GM12872 (cell line): Measurements from ENCODE around the gene MAPT.

Experiments used
- TF ChIP-seq, protein P1 (sequence below): IDR thresholded peaks from 3 replicates; pipeline ENCODE4 v1.5.1; 2011; ENCODE audit warnings: low read depth, mild to moderate bottlenecking, low read length, moderate library complexity; ENCODE audit not compliant: insufficient read depth

The MAPT gene

DNA sequence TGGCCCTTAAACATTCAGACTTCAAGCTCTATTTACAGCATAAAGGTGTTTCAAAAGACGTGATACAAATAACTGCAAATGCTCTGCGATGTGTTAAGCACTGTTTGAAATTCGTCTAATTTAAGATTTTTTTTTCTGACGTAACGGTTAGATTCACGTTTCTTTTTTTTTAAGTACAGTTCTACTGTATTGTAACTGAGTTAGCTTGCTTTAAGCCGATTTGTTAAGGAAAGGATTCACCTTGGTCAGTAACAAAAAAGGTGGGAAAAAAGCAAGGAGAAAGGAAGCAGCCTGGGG lies 681 bp upstream of the MAPT start:
- TF ChIP-seq, protein P1, sequence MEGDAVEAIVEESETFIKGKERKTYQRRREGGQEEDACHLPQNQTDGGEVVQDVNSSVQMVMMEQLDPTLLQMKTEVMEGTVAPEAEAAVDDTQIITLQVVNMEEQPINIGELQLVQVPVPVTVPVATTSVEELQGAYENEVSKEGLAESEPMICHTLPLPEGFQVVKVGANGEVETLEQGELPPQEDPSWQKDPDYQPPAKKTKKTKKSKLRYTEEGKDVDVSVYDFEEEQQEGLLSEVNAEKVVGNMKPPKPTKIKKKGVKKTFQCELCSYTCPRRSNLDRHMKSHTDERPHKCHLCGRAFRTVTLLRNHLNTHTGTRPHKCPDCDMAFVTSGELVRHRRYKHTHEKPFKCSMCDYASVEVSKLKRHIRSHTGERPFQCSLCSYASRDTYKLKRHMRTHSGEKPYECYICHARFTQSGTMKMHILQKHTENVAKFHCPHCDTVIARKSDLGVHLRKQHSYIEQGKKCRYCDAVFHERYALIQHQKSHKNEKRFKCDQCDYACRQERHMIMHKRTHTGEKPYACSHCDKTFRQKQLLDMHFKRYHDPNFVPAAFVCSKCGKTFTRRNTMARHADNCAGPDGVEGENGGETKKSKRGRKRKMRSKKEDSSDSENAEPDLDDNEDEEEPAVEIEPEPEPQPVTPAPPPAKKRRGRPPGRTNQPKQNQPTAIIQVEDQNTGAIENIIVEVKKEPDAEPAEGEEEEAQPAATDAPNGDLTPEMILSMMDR: no peak

DNA sequence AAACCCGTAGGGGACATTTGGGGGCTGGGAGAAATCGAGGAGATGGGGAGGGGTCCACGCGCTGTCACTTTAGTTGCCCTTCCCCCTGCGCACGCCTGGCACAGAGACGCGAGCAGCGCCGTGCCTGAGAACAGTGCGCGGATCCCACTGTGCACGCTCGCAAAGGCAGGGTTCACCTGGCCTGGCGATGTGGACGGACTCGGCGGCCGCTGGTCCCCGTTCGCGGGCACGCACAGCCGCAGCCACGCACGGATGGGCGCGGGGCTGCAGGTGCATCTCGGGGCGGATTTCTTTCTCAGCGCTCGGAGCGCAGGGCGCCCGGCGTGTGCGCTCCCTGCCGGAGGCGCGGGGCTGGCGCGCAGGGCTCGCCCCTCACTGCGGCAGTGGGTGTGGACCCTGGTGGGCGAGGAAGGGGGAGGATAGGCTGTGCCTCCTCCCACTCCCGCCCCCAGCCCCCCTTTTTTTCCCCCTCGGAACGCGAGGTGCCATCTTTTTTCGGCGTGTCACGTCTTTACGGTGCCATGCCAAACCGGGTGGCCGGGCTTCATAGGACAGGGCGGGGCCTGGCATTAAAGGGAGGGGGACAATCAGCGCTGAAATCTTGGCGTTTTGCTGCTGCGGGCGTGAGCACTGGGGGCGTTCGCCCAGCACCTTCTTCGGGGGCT lies 1.1 kb downstream of the MAPT start:
- TF ChIP-seq, protein P1: no peak

DNA sequence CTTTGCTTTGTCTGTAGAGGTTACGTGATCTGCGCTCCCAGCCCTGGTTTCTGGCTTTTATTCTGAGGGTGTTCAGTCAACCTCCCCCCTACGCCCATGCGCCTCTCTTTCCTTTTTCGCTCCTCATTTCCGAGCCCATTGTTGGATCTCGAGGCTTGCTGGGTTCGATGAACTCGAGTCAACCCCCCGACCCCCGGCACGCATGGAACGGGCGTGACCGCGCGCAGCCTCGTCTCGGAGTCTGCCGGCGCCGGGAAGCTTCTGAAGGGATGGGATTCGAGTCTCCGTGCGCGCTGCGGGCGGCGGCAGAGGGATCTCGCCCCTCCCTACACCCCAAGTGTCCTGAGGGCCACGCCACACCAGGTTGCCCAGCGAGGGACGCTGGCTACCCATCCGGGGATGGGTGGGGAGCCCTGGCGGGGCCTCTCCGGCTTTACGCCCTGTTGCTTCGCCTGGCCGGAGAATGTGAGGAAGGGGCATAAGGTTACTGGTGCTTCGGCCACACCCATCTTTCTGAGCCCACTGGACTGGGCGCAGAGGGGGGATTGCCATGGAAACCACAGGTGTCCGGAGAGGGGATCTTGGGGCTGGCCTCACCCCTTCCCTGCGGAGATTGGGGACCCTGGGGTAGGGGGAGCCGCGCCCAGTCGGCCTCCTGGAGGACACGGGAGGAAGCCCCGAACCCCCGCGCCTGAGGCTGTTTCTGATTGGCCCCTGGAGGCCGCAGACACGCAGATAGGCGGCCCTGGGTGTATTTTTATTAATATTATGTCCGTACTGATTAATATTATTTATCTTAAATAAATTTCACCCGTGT lies 1.8 kb downstream of the MAPT start:
- TF ChIP-seq, protein P1: no peak

DNA sequence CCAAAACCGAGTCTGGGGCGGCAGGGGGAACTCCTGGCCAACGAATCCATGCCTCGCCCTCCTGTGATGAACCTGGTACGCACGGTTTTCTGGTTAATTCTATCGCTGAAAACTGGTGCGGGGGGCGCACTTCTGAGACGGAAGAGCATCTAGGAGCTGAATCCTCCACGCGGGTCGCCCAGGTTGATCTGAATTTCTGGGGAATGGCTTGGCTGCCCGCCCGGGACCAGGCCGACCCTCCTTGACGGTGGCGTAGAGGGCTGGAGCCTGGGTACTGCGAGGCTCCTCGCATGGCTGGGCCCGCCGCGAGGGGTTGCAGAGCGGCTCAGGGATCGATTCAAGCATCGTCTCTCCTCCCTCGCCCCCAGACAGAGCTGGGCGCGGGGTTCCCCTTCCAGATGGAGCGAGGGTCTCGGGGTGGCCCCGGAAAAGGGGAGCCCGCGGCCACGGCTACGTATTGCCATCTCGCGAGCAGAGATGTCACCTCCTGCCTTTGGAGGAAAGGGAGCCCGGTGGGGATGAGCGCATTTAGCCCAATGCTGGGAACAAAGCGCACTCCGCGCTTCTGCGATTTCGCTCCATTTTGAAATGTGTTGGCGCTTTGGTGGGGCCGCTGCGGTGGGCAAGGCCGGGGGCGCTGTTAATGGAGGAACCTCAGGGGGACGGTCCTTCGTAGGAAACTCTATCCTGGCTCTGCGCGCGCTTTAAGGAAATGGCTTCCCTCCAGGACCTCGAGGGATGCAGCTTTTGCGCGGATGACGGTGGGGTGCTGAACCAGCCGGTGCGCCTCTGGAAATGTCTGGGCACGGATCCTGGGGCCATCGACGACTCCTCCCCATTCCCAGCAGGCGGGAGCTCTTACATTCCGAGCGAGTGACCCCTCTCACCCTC lies 2.7 kb downstream of the MAPT start:
- TF ChIP-seq, protein P1: no peak

DNA sequence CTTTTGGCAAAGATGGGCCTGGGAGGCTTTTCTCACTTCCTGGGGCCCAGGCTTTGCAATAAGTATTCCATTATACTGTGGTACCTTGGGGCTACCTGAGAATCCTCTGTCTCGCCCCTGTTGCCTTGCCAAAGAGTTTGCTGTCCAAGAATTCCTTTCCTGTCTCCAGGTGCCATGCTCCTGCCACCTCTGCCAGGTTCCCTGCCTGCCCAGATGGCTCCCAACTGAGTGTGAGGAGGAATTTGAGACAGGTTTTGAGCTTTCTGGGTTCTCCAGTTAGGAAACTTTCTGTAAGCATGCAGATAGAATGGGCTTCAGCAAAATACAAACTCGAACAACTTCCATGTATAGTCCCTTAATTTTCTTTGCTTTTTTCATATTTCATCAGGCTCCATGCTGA lies 5.8 kb downstream of the MAPT start:
- TF ChIP-seq, protein P1: no peak

DNA sequence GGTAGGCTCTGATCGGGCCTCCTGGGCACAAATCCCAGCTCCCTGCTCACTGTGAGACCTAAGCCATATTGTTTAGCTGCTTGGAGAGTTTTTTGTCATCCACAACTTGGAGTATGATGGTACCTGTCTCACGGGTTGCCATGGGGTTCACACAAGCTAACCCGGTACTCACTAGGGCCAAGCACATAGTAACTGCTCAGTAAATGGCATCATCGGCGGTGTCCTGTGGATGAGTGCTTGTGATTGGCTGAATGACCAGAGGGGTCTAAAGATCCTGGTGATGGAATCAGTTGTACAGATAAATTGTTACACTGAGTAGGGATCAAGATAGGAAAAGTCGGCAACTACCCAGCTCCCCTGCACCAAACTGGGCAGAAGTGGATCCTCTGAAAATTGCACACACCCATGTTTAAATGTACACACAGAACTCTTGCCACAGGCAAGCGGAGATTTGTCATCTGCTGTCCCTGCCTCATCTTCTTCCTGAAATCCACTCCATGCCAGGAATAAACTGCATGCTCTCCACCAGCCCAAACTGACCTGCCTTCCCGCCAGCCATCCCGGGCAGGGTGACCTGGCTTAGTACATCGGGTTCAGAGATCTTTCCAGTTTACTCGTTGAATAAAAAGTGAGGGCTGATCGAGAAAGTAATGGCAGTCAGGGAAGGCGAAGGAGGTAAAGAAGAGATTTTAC lies 6.5 kb downstream of the MAPT start:
- TF ChIP-seq, protein P1: no peak
